ENCODE measurements around the gene PAOX.

GRCh38 chr10:133332936-133333699, 45.9 kb upstream of the PAOX start:
- TF ChIP-seq CTCF (conservative IDR thresholded peaks at IDR 0.05; ENCODE audit: low read length) (no peak), EZH2phosphoT487 (IDR thresholded peaks at IDR 0.05; ENCODE audit: borderline replicate concordance) (no peak)

Measured in Loucy (cell line).